Osteocyte (in vitro differentiated cells): ENCODE measurements around the gene MAML2. TPM values are rescaled to one million over a fixed set of nuclear protein-coding genes. Genes with fewer than 3 reads are reported as not detected.

Source experiments
- DNase-seq: peaks from one replicate; pipeline ENCODE4 v3.0.0; 2021; ENCODE audit warnings: mixed read lengths; ENCODE audit not compliant: unreplicated experiment; ENCODE audit errors: extremely low spot score
- H3K27ac Mint-ChIP-seq: one replicate; pipeline ENCODE4 v1.8.0; 2021; ENCODE audit warnings: mild to moderate bottlenecking, mixed read lengths; ENCODE audit not compliant: unreplicated experiment
- H3K27me3 Mint-ChIP-seq: one replicate; pipeline ENCODE4 v1.8.0; 2021; ENCODE audit warnings: mixed read lengths; ENCODE audit not compliant: unreplicated experiment
- H3K36me3 Mint-ChIP-seq: one replicate; pipeline ENCODE4 v1.8.0; 2021; ENCODE audit warnings: mixed read lengths; ENCODE audit not compliant: unreplicated experiment
- H3K4me1 Mint-ChIP-seq: one replicate; pipeline ENCODE4 v1.8.0; 2021; ENCODE audit warnings: mixed read lengths; ENCODE audit not compliant: unreplicated experiment
- H3K4me3 Mint-ChIP-seq: one replicate; pipeline ENCODE4 v1.8.0; 2021; ENCODE audit warnings: mild to moderate bottlenecking, moderate library complexity, mixed read lengths; ENCODE audit not compliant: unreplicated experiment
- H3K9me3 Mint-ChIP-seq: one replicate; pipeline ENCODE4 v1.8.0; 2021; ENCODE audit warnings: mixed read lengths; ENCODE audit not compliant: unreplicated experiment
- total RNA-seq: library from RNA; stranded (reverse); gene quantifications from 2 replicates; pipeline ENCODE4 v1.2.1, GENCODE V29; 2021
- TF ChIP-seq, protein P1 (sequence below): fragments of 200-600 bp; sonication (generic); IDR thresholded peaks from 2 replicates; pipeline ENCODE4 v1.5.0; 2021; ENCODE audit warnings: antibody characterized with exemption, mild to moderate bottlenecking, moderate library complexity

MAML2 gene
- total RNA-seq, 1 donor from 2014 or later: 29.3 TPM

DNA sequence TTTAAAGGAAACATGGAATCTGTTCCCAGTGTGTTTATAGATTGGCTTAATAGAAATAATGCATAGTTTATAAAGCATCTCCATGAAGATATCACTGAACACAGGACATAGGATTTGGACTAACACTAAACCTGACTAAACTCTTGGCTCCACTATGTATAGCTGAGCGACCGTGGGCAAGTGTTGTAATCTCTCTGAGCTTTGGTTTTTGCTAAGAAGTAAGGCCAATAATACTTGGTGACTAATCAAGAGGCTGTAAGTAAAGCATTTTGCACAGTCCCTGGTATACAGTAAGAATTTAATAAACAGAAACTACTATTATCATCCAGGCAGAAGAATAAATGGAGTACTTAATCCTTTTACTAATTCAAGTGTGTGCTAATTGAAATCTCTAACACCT lies 293.6 kb downstream of the MAML2 start:
- TF ChIP-seq, protein P1, sequence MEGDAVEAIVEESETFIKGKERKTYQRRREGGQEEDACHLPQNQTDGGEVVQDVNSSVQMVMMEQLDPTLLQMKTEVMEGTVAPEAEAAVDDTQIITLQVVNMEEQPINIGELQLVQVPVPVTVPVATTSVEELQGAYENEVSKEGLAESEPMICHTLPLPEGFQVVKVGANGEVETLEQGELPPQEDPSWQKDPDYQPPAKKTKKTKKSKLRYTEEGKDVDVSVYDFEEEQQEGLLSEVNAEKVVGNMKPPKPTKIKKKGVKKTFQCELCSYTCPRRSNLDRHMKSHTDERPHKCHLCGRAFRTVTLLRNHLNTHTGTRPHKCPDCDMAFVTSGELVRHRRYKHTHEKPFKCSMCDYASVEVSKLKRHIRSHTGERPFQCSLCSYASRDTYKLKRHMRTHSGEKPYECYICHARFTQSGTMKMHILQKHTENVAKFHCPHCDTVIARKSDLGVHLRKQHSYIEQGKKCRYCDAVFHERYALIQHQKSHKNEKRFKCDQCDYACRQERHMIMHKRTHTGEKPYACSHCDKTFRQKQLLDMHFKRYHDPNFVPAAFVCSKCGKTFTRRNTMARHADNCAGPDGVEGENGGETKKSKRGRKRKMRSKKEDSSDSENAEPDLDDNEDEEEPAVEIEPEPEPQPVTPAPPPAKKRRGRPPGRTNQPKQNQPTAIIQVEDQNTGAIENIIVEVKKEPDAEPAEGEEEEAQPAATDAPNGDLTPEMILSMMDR: no peak
- DNase-seq: no peak
- H3K36me3 Mint-ChIP-seq: peaks cover 6% of the 10 kb centered on the region
- H3K4me3 Mint-ChIP-seq: no peak overlapping the region
- peaks cover 49% of the 10 kb centered on the region for H3K4me1 Mint-ChIP-seq
- H3K27ac Mint-ChIP-seq: no peak overlapping the region
- H3K9me3 Mint-ChIP-seq: no peaks in the 10 kb centered on the region
- no peaks in the 10 kb centered on the region for H3K27me3 Mint-ChIP-seq

DNA sequence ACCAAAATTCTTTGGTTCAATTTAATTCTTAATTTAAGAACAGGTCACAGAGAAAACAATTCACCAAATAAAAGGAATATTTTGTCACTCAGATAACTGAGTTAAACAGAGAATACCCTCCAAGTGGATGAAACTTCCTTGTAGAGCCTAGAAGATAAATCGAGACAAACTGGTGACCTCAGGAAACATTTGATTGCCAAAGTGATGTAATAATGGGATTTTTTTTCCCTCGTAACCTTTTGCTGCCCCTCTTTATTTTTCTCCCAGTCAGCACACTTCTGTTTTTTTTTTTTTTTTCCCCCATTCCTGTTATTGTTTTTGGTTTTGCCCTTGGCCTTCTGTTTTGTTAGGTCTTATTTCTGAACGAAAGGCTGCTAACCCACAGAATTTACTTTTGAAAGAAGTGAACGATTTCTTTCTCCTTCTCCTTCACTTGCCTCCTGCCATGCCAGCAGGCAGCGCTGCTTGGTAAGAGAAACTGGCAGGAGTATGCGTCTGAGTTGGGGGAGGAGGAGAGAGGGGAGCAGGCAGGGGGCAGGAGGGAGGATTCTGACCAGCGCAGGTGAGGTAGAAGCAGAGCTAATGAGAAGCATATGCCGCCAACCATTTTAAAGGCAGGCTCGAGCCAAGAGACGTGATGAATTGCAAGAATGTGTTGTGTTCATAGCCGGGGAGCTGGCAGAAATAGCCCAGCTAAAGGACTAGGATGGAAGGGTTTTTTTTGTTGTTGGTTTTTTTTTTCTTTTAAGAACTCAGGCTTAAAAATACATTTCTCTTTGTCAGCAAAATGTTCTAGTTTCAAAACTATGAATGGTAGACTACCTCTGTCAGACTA lies 297.2 kb downstream of the MAML2 start:
- no peaks in the 10 kb centered on the region for H3K27me3 Mint-ChIP-seq
- DNase-seq: peak; percentile 87
- peaks cover 29% of the 10 kb centered on the region for H3K4me1 Mint-ChIP-seq
- peak overlapping the region; percentile 90 for H3K27ac Mint-ChIP-seq
- H3K9me3 Mint-ChIP-seq: no peaks in the 10 kb centered on the region
- peaks cover 13% of the 10 kb centered on the region for H3K36me3 Mint-ChIP-seq
- peak overlapping the region; percentile 65 for H3K4me3 Mint-ChIP-seq
- TF ChIP-seq, protein P1: peak; percentile 65

DNA sequence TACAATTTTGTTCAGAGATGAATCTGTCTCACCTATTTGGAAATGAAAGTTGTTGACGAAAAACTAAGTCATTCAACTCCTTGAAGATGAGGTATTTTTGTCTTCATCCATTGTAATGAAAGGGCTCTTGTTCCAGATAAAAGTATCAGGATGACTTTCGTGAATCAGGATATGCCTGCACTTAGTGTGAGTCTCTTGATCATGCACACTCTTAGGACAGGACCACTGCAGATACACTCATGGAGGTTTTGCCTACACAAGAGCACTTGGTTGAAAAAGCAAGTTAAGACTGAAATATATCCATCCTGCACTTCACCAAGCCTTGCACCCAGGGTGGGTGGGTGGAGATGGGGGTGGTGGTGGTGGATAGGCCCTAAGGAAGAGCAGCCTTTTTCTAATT lies 298.2 kb downstream of the MAML2 start:
- Mint-ChIP-seq H3K4me3 (no peak overlapping the region), H3K27me3 (no peaks in the 10 kb centered on the region), H3K36me3 (peaks cover 8% of the 10 kb centered on the region), H3K9me3 (no peaks in the 10 kb centered on the region), H3K27ac (peak overlapping the region; percentile 90), H3K4me1 (peaks cover 22% of the 10 kb centered on the region)
- no peak for DNase-seq
- TF ChIP-seq, protein P1: no peak

DNA sequence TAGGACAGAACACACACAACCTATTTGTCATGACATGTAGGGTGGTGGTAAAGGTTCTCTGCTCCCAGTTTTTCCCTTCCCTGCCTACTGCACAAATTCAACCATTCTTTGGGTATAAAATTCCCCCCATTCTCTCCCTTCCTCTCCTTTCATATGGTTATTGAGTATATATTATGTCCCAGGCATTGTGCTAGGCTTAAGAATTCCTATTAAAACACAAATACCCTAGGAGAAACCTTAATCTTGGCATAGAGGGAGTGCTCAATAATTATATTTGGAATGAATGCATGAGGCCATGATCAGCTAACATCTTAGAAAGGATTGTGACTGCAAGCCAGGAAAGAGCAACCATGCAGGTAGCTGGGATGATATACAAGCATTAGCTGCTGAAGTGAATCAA lies 298.7 kb downstream of the MAML2 start:
- peaks cover 22% of the 10 kb centered on the region for H3K4me1 Mint-ChIP-seq
- H3K36me3 Mint-ChIP-seq: peaks cover 9% of the 10 kb centered on the region
- H3K9me3 Mint-ChIP-seq: no peaks in the 10 kb centered on the region
- no peak overlapping the region for H3K4me3 Mint-ChIP-seq
- H3K27ac Mint-ChIP-seq: no peak overlapping the region
- DNase-seq: no peak
- TF ChIP-seq, protein P1: no peak
- H3K27me3 Mint-ChIP-seq: no peaks in the 10 kb centered on the region

DNA sequence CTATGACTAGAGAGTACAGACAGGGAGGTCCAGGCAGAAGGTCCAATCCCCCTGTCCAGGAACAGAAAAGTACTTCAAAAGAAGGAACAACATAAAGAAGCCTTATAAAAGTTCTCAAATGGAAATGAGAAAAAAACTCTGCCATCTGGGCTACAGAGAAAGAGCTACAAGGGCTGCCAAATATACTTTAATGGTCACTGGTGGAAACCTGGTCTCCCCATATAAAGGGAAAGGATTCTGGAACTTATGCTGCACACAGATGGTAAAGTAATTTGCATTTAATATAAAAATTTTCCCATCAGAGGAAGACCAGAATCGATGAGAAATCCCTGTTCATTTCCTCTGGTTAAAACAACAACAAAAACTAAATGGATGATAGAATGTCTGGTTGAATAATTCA lies 299.7 kb downstream of the MAML2 start:
- H3K36me3 Mint-ChIP-seq: peaks cover 12% of the 10 kb centered on the region
- H3K9me3 Mint-ChIP-seq: no peaks in the 10 kb centered on the region
- no peak overlapping the region for H3K27ac Mint-ChIP-seq
- no peaks in the 10 kb centered on the region for H3K27me3 Mint-ChIP-seq
- no peak for DNase-seq
- H3K4me3 Mint-ChIP-seq: no peak overlapping the region
- H3K4me1 Mint-ChIP-seq: peaks cover 22% of the 10 kb centered on the region
- TF ChIP-seq, protein P1: no peak
